HG03457 (cell line): ENCODE results near the gene NTNG1.

Experiments
- ATAC-seq: cut with Tn5 transposase; IDR thresholded peaks from one replicate; pipeline ENCODE4 v1.9.1; 2021; ENCODE audit warnings: moderate number of reproducible peaks; ENCODE audit not compliant: unreplicated experiment

Gene NTNG1

GRCh38 chr1:107487506-107487905 is 346.7 kb downstream of the NTNG1 start:
- ATAC-seq: no peak

- no peak for ATAC-seq
Observed at GRCh38 chr1:107491582-107491981, 350.7 kb downstream of the NTNG1 start.

GRCh38 chr1:107493111-107493716 is 352.4 kb downstream of the NTNG1 start:
- no peak for ATAC-seq

- no peak for ATAC-seq
Observed at GRCh38 chr1:107494061-107494460, 353.2 kb downstream of the NTNG1 start.

- ATAC-seq: no peak
Observed at GRCh38 chr1:107496002-107496401, 355.2 kb downstream of the NTNG1 start.

GRCh38 chr1:107499139-107499744 is 358.4 kb downstream of the NTNG1 start:
- ATAC-seq: peak; percentile 97

- ATAC-seq: no peak
Observed at GRCh38 chr1:107501081-107501605, 360.3 kb downstream of the NTNG1 start.

- ATAC-seq: no peak
Observed at GRCh38 chr1:107510347-107510746, 369.5 kb downstream of the NTNG1 start.

- ATAC-seq: no peak
Observed at GRCh38 chr1:107512836-107513235, 372.0 kb downstream of the NTNG1 start.

- ATAC-seq: no peak
Observed at GRCh38 chr1:107514841-107515240, 374.0 kb downstream of the NTNG1 start.

- no peak for ATAC-seq
Observed at GRCh38 chr1:107515702-107516101, 374.9 kb downstream of the NTNG1 start.

- no peak for ATAC-seq
Observed at GRCh38 chr1:107523061-107523460, 382.2 kb downstream of the NTNG1 start.

GRCh38 chr1:107523736-107524135 is 382.9 kb downstream of the NTNG1 start:
- ATAC-seq: no peak

GRCh38 chr1:107524301-107524700 is 383.5 kb downstream of the NTNG1 start:
- ATAC-seq: no peak

- ATAC-seq: no peak
Observed at GRCh38 chr1:107525145-107525544, 384.3 kb downstream of the NTNG1 start.

- no peak for ATAC-seq
Observed at GRCh38 chr1:107525961-107526360, 385.1 kb downstream of the NTNG1 start.

- no peak for ATAC-seq
Observed at GRCh38 chr1:107526524-107527198, 385.8 kb downstream of the NTNG1 start.

- peak; percentile 98 for ATAC-seq
Observed at GRCh38 chr1:107529511-107530149, 388.8 kb downstream of the NTNG1 start.

- no peak for ATAC-seq
Observed at GRCh38 chr1:107530543-107530942, 389.7 kb downstream of the NTNG1 start.

GRCh38 chr1:107531065-107531908 is 390.4 kb downstream of the NTNG1 start:
- no peak for ATAC-seq

- ATAC-seq: no peak
Observed at GRCh38 chr1:107532318-107532717, 391.5 kb downstream of the NTNG1 start.
